GM21528 (cell line): Measurements from ENCODE around the gene PLCG2.
"Not testable (repeated sequence)": the region's sequence is repeated elsewhere in the genome, so short reads cannot be mapped to it uniquely, and the experiment has no call there.

Source experiments
- ATAC-seq: cut with Tn5 transposase; IDR thresholded peaks from one replicate; pipeline ENCODE4 v1.9.1; 2021; ENCODE audit warnings: mild to moderate bottlenecking, moderate library complexity; ENCODE audit not compliant: unreplicated experiment, low FRiP score

Gene PLCG2

GRCh38 chr16:81929841-81930240 is 150.8 kb downstream of the PLCG2 start:
- ATAC-seq: no peak

GRCh38 chr16:81931927-81932326 is 152.8 kb downstream of the PLCG2 start:
- no peak for ATAC-seq

GRCh38 chr16:81932668-81933067 is 153.6 kb downstream of the PLCG2 start:
- no peak for ATAC-seq

GRCh38 chr16:81933361-81933760 is 154.3 kb downstream of the PLCG2 start:
- no peak for ATAC-seq

- ATAC-seq: not testable (repeated sequence)
Observed at GRCh38 chr16:81934711-81935110, 155.6 kb downstream of the PLCG2 start.

GRCh38 chr16:81936209-81937000 is 157.3 kb downstream of the PLCG2 start:
- ATAC-seq: no peak

GRCh38 chr16:81937305-81938038 is 158.4 kb downstream of the PLCG2 start:
- no peak for ATAC-seq

GRCh38 chr16:81938326-81939163 is 159.5 kb downstream of the PLCG2 start:
- no peak for ATAC-seq

- no peak for ATAC-seq
Observed at GRCh38 chr16:81939164-81940056, 160.3 kb downstream of the PLCG2 start.

- no peak for ATAC-seq
Observed at GRCh38 chr16:81940781-81941560, 161.9 kb downstream of the PLCG2 start.

- ATAC-seq: no peak
Observed at GRCh38 chr16:81942007-81942601, 163.0 kb downstream of the PLCG2 start.

- ATAC-seq: no peak
Observed at GRCh38 chr16:81945665-81946064, 166.6 kb downstream of the PLCG2 start.

- no peak for ATAC-seq
Observed at GRCh38 chr16:81946206-81946605, 167.1 kb downstream of the PLCG2 start.

- ATAC-seq: no peak
Observed at GRCh38 chr16:81951564-81951963, 172.5 kb downstream of the PLCG2 start.

- no peak for ATAC-seq
Observed at GRCh38 chr16:81956213-81956948, 177.3 kb downstream of the PLCG2 start.

GRCh38 chr16:81964808-81965207 is 185.7 kb downstream of the PLCG2 start:
- ATAC-seq: no peak

- ATAC-seq: no peak
Observed at GRCh38 chr16:81967358-81967757, 188.3 kb downstream of the PLCG2 start.

- no peak for ATAC-seq
Observed at GRCh38 chr16:81971853-81972252, 192.8 kb downstream of the PLCG2 start.
